Right ventricle myocardium inferior (tissue), 1 donor: ENCODE results near the gene MIER1. TPM values are rescaled to one million over a fixed set of nuclear protein-coding genes. Genes with fewer than 3 reads are reported as not detected.
A peak's percentile ranks its signal among the peaks of the same experiment; 100 is the strongest.

ENCODE experiments used
- ATAC-seq: fragments of 200-7000 bp; cut with Tn5 transposase; one replicate; pipeline ENCODE4 v1.9.1; 2020; ENCODE audit warnings: mild to moderate bottlenecking, moderate library complexity
- DNase-seq: peaks from one replicate; pipeline ENCODE4 v3.0.0; 2021; ENCODE audit errors: missing footprints
- intact Hi-C: fragments of 100-400 bp; cut with DNase I; formaldehyde crosslinking; loops from one replicate; pipeline ENCODE4 v1.11.0; 2022
- total RNA-seq: library from RNA; stranded (reverse); fragmentation: NEBNext Ultra II Directional; extraction: Animal tissue kit (Norgen Biotek cat#: 25700); gene quantifications from one replicate; pipeline ENCODE4 v1.2.1, GENCODE V29; 2021
- donor health status: DM: no; HTN: yes; CAD: no; lungs with severe emphysema.

Gene MIER1
- total RNA-seq, 1 donor from 2014 or later, result 18.4 TPM

GRCh38 chr1:66982561-66983260, 57.9 kb downstream of the MIER1 start:
- intact Hi-C loops, result no loop called here
- DNase-seq, result no peak
- no peak for ATAC-seq

GRCh38 chr1:66984491-66984890, 59.7 kb downstream of the MIER1 start:
- DNase-seq, result no peak
- intact Hi-C loops, result no loop called here
- ATAC-seq, result no peak

- ATAC-seq (no peak), DNase-seq (no peak)
- intact Hi-C loops, result no loop called here
Measured at GRCh38 chr1:66985835-66986234, 61.0 kb downstream of the MIER1 start.

DNA sequence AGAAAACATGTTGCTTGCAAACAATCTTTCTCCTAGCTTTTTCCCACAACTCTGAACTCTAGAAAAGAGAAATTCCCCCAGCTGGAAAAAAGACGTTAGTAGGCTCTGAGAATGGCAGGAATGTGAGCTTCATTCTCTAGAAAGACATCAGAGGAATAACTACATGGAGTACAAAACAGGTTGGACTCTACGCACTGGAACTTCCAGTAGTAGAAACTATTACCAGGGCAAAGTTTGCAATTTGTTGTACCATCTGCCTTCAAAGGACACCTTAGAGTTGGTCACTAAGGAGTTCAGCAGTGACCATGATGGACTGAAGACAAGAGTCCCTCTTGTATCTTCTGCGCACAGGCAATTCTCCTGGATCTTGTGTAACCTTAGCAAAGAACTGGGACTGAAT, 68.3 kb downstream of the MIER1 start:
- DNase-seq, result no peak
- intact Hi-C loops, result no loop called here
- no peak for ATAC-seq

DNA sequence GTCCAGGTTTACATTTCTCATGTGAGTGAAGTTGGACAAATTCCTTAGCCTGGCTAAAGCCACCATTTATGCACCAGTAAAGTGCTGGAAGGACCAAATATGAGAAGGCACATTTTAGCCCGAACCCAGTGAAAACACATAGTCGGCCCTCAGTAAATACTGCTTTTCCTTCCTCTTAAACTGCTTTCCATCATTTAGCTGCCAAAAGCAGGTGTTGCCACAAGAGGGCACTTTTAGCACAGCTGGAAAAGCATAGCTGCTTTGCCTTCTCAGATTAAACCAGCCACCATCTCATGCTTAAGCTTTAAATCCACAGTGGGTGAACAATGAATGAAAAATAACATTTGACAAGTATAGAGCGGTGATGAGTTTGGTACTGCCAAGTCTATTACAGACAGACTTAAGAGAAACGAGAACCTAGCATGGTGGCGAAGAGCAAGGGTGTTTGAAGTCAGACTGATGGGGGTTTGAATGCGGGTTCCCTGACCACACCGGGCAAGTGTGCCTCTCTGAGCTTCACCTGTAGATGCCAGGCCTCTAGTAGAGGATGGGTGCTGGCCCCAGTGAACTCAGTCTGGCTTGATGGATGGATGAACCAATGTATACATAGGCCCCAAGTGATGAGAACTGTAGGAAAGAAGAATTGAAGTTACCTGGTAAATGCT, 71.4 kb downstream of the MIER1 start:
- DNase-seq, result no peak

GRCh38 chr1:66998972-66999371, 74.2 kb downstream of the MIER1 start:
- no peak for DNase-seq
- intact Hi-C loops, result loop anchor here (5.0 kb wide), 1 partner anchor 237 kb away; no protein-coding TSS in a partner anchor
- ATAC-seq, result no peak

More for the DNA sequence above, 71.4 kb downstream of the MIER1 start:
- ATAC-seq, result peak; percentile 33
- intact Hi-C loops, result loop anchor here (1.0 to 5.0 kb wide), 2 partner anchors 152 to 234 kb away; no protein-coding TSS in a partner anchor

GRCh38 chr1:66999640-67000400, 75.0 kb downstream of the MIER1 start:
- ATAC-seq (no peak), DNase-seq (no peak)
- intact Hi-C loops, result loop anchor here (5.0 kb wide), 2 partner anchors 52 to 238 kb away; partner anchors contain the start of gene SLC35D1

DNA sequence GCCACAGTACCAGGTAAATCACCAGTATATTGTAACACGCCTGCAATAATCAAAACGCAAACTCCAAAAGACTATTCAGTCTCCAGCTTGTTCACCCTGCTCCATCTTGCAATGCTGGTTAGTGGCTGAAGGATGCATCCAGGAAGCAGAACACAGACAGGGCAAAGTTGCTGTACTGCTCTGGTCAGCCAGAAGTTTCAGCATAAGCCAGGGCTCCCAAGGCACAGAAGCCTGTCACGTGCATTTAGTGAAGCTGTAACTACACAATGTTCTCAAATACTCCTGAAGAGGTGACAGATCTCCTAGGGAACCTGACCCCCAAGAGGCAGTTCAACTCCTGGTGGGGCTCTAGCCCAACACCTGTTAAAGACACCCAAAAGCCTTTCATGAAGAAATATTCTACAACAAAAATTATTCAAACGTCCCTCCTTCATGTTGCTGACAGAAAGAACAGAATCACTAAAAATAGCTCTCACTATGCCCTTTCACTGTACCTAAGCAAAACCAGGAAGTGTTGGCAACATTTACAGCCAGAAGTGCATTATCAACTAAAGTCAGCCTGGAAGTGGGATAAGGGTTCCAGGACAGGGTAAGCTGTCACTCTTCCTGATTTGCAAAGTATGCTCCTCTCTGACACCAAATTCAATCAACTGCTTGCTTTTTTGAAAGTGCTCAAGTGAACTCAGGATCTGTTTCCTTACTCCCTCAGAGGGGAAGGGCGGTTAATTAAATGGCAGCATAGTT, 77.1 kb downstream of the MIER1 start:
- ATAC-seq, result peak; percentile 86
- intact Hi-C loops, result loop anchor here (5.0 kb wide), 1 partner anchor 50 kb away; the partner anchor contains the start of gene SLC35D1
- no peak for DNase-seq

DNA sequence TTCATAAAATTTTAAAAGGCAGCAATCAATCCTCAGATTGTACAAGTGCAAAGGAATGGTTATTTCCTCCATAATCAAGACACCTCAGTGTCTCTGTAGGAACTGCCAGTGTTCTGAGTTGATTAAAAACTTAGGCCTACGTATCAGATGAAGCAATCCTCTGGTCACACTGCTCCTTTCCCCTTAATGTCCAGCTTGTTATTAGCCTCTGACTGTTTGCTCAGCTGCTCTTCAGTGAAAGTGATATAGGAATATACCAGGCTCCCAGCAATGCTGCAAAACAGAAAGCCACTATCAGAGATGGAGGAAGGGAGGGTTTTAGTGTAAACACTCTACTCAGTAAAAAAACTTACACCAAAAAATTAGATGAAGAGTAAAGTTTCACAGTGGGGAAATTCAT, 79.4 kb downstream of the MIER1 start:
- intact Hi-C loops, result loop anchor here (5.0 kb wide), 1 partner anchor 48 kb away; the partner anchor contains the start of gene SLC35D1
- ATAC-seq (no peak), DNase-seq (no peak)

DNA sequence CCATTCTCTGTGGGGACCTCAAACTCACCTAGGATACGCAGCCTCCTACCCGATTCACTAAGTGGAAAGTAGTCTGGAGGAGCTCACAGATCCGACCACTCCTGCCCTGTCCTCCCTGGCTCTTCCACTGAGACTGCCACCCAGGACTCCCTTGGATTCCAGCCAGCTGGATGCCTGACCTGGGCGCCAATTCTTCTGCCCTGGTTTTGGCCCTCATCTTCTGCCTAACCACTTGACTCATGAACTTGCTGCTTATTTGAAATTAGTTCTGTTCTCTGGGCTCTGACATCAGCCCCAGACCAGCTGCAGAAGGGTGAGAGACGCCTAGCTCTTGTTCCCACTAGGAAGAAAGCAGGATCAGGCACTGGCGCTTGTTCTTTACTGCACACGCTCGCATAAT, 80.3 kb downstream of the MIER1 start:
- no peak for DNase-seq
- intact Hi-C loops, result no loop called here
- ATAC-seq, result peak; percentile 49

DNA sequence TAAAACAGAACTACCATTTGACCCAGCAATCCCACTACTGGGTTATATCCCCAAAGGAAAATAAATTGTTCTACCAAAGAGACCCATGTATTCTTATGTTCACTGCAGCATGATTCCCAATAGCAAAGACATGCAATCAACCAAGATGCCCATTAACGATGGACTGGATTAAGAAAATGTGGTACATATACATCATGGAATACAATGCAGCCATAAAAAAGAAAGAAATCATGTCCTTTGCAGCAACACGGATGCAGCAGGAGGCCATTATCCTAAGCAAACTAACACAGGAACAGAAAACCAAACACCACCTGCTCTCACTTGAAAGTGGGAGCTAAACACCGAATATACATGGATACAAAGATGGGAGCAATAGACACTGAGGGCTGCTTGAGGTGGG, 85.0 kb downstream of the MIER1 start:
- no peak for DNase-seq
- intact Hi-C loops, result no loop called here
- no peak for ATAC-seq

DNA sequence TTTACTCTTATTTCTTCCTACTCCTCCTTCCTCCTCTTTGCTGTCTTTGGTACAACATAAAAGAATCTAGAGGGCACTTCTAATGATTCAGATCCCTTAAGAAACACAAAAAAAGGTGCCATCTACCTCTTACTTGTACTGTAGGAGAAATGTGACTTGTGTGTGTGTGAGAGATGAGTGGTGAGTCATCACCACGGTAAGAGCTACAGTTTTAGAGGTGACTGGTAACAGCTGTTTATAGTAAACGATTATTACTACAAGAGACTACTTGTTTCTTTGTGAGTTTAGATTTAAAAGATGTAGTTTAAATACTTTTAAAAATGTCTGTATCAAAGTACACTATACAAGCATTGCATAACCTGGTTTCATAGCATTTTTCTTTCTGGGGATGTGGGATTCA, 88.8 kb downstream of the MIER1 start:
- DNase-seq, result no peak
- intact Hi-C loops, result no loop called here
- ATAC-seq, result no peak

- intact Hi-C loops, result no loop called here
- DNase-seq (no peak), ATAC-seq (no peak)
Measured at GRCh38 chr1:67018574-67018973, 93.8 kb downstream of the MIER1 start.

DNA sequence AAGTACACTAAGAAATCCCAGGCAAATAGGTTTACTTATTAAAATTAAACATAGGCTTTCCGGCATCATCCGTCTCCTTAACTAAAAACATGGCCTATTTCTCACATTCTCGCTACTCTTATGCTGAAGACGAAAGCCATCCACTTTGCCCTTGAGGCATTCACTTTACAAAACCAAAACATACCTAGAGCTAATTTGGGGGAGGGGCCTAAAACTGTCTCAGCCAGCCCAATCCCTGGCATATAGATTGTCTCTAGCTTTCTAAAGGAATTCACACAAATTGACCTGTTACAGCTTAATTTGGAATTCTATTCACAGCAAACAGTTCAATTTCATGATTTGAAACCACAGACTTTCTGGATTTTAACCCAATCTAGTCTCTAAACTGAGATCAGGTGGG, 94.3 kb downstream of the MIER1 start:
- intact Hi-C loops, result no loop called here

DNA sequence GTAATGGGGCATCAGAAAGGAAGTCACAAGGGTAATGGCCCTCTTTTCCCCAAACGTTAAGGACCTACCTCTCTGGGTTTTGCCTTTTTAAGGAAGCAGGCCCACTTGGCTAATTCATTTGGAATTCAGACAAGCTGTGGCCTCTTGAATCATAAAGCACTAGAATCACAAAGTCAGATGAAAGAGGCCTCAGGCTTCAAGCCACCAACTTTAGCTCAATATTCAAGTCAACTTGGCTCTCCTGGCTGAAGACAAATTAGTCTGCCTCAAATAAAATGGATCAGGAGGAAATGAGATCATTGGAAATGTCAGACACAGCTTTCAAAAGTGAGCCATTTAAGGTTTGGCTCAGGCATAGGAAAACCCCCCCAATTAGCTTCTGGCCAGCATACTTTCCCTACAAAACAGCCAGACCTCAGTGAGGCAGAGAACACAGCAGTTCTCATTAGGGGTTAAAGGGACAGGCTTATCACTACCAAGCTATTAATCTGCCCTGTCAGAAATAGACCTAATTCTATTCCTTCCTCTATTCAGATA, 94.9 kb downstream of the MIER1 start:
- intact Hi-C loops, result no loop called here
- ATAC-seq (peak; percentile 52), DNase-seq (no peak)

More for the DNA sequence above, 94.3 kb downstream of the MIER1 start:
- no peak for DNase-seq
- ATAC-seq, result no peak

GRCh38 chr1:67020304-67020703, 95.5 kb downstream of the MIER1 start:
- DNase-seq, result no peak
- intact Hi-C loops, result no loop called here
- ATAC-seq, result no peak

DNA sequence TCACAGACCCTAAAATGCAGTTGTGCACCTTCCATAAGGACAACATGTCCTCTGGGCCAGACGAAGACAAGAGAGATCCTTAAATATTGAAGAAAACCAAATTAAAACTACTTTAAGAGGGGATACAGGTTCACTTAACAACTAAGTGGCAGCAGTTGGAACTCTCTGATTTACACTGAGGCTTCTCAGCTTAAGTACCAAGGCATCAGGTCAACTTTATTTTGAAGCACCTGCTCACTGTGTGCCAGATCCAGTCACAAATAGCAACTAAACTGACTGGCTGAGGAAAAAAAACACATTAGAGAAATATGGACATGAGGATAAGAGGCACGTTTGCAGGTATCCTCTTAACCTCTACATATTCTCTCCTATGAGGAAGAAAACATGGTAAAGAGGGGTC, 96.0 kb downstream of the MIER1 start:
- intact Hi-C loops, result no loop called here
- no peak for DNase-seq
- no peak for ATAC-seq

GRCh38 chr1:67029472-67029871, 104.7 kb downstream of the MIER1 start:
- DNase-seq (no peak), ATAC-seq (no peak)
- intact Hi-C loops, result no loop called here
